ENCODE measurements around the gene CNR2. TPM values are rescaled to one million over a fixed set of nuclear protein-coding genes. Genes with fewer than 3 reads are reported as not detected.

The CNR2 gene
- total RNA-seq, 4 donors from 2014 or later, result 0.11 to 0.54 (median 0.31) TPM

DNA sequence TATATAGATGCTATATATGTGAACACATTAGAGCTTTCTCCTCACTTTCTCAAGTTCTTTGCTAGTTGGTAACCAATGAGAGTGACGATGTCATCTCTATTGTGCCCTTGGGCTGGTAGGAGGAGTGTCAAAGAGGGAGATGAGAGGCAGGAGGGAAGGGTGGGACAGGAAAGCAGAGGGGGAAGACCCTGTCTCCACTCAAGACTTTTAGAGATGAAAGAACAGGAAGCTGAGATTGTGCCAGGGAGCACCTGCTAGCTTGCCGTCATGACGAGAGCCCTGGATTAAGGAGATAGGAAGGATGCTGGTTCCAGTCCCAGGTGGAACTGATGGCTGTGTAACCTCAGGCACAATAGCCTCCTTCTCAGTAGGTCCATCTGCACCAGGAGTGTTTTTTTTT is 16.7 kb downstream of the CNR2 start:
- 49 to 50% methylated on average over 3 of the region's 3 CpGs for WGBS, 2 donors
- Histone ChIP-seq H3K4me1 (peaks cover 5 to 15% of the 10 kb centered on the region in 2 donors), H3K27ac (no peak overlapping the region)

DNA sequence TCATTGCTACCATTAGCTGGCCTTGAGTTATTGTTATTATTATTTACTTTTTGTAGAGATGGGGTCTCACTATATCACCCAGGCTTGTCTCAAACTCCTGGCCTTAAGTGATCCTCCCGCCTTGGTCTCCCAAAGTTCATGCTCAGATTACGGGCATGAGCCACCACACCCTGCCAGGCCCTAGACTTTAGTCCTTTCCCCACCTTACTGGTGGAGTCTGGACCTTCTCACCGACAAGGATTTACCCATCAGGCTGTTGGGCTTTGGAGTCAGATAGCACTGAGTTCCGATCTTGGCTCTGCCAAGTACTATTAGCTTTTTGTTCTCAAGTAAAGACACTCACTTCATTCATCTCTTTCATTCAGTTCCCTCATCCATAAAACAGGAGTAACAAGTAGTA is 17.2 kb downstream of the CNR2 start:
- 62 to 69% methylated on average over 4 of the region's 4 CpGs for WGBS, 2 donors
- no peak for DNase-seq
- intact Hi-C loops (cut with DNase I), result no loop called here

More for the DNA sequence above, 16.7 kb downstream of the CNR2 start:
- Histone ChIP-seq H3K9me3 (no peaks in the 10 kb centered on the region), H3K27me3 (no peaks in the 10 kb centered on the region), H3K36me3 (no peaks in the 10 kb centered on the region), H3K4me3 (replicated peaks in 1 of 3) (no peak overlapping the region)
- TF ChIP-seq POLR2A (IDR thresholded peaks at IDR 0.05), result no peak
- TF ChIP-seq, protein P1, sequence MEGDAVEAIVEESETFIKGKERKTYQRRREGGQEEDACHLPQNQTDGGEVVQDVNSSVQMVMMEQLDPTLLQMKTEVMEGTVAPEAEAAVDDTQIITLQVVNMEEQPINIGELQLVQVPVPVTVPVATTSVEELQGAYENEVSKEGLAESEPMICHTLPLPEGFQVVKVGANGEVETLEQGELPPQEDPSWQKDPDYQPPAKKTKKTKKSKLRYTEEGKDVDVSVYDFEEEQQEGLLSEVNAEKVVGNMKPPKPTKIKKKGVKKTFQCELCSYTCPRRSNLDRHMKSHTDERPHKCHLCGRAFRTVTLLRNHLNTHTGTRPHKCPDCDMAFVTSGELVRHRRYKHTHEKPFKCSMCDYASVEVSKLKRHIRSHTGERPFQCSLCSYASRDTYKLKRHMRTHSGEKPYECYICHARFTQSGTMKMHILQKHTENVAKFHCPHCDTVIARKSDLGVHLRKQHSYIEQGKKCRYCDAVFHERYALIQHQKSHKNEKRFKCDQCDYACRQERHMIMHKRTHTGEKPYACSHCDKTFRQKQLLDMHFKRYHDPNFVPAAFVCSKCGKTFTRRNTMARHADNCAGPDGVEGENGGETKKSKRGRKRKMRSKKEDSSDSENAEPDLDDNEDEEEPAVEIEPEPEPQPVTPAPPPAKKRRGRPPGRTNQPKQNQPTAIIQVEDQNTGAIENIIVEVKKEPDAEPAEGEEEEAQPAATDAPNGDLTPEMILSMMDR (IDR thresholded peaks at IDR 0.05), result no peak
- DNase-seq, result no peak
- intact Hi-C loops (cut with DNase I), result no loop called here

DNA sequence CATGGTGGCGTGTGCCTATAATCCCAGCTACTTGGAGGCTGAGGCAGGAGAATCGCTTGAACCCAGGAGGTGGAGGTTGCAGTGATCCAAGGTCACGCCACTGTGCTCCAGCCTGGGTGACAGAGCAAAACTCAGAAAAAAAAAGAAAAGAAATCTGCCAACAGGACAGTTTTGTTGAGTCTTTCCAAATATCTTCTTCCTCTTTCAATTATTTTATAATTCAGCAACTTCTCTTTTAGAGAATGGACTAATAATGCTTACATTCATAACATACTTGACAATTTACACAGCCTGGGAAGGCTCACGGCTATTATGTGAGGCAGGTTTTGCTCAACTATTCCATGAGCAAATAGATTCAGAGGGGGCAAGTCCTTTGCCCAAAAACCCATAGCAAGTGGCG is 18.1 kb downstream of the CNR2 start:
- Histone ChIP-seq H3K4me3 (replicated peaks in 1 of 3) (no peak overlapping the region), H3K4me1 (peaks cover 4 to 5% of the 10 kb centered on the region in 2 donors), H3K9me3 (no peaks in the 10 kb centered on the region), H3K27me3 (no peaks in the 10 kb centered on the region), H3K27ac (no peak overlapping the region), H3K36me3 (no peaks in the 10 kb centered on the region)
- intact Hi-C loops (cut with DNase I), result no loop called here
- DNase-seq, result no peak
- 80 to 87% methylated on average over 5 of the region's 5 CpGs for WGBS, 2 donors
- TF ChIP-seq, protein P1 (IDR thresholded peaks at IDR 0.05), result no peak
- TF ChIP-seq POLR2A (IDR thresholded peaks at IDR 0.05), result no peak

More for the DNA sequence above, 17.2 kb downstream of the CNR2 start:
- TF ChIP-seq, protein P1 (IDR thresholded peaks at IDR 0.05), result no peak
- no peak for TF ChIP-seq POLR2A (IDR thresholded peaks at IDR 0.05)
- H3K36me3 ChIP-seq, result no peaks in the 10 kb centered on the region
- H3K4me1 ChIP-seq, result peaks cover 5 to 11% of the 10 kb centered on the region in 2 donors
- no peak overlapping the region for H3K4me3 ChIP-seq (replicated peaks in 1 of 3)
- H3K9me3 ChIP-seq, result no peaks in the 10 kb centered on the region
- H3K27me3 ChIP-seq, result no peaks in the 10 kb centered on the region
- no peak overlapping the region for H3K27ac ChIP-seq

DNA sequence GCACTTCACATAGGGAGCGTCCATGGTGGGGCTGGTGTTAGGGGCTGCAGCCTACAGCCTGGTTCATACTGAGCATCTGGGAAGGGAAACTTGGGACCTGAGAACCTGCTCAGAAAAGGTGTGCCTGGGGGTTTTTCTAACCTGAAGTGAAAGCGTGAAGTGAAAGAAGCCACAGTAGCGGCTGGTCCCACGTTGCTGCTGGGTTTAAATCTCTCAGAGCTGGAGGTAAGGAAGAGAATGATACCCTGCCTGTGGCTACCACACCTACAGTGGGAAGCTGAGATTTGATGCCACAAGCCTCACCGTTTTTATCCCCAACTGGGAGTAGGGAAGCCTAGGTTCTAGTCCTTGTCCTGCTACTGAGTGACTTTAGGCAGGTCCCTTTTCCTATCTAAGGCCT is 24.1 kb downstream of the CNR2 start:
- H3K27me3 ChIP-seq, result no peaks in the 10 kb centered on the region
- H3K9me3 ChIP-seq, result no peaks in the 10 kb centered on the region
- no peak for TF ChIP-seq POLR2A (IDR thresholded peaks at IDR 0.05)
- TF ChIP-seq, protein P1 (IDR thresholded peaks at IDR 0.05), result no peak
- intact Hi-C loops (cut with DNase I), result no loop called here
- H3K36me3 ChIP-seq, result no peaks in the 10 kb centered on the region
- H3K4me3 ChIP-seq (replicated peaks in 1 of 3), result no peak overlapping the region
- no peaks in the 10 kb centered on the region for H3K4me1 ChIP-seq
- WGBS, 2 donors, result 86 to 89% methylated on average over 5 of the region's 5 CpGs
- H3K27ac ChIP-seq, result no peak overlapping the region
- no peak for DNase-seq

DNA sequence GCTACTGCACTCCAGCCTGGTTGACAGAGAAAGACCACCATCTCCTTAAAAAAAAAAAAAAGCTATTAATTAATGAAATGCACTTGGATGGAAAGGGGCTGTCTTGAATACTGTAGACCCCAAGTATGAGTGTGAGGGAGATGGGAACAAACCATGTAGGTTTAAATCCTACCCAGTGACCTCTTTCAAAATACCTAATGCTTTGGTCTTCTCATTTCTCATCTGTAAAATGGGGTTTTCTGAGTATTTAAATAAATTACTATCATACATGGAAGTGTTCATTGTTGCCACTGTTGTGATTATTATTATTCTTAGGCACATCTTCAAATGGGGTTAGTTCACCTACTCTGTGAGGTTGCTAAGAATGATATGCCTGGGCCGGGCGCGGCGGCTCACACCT is 27.9 kb downstream of the CNR2 start:
- 71 to 88% methylated on average over 4 of the region's 4 CpGs for WGBS, 2 donors
- no peak for DNase-seq
- Histone ChIP-seq H3K27ac (no peak overlapping the region), H3K9me3 (no peaks in the 10 kb centered on the region), H3K4me3 (replicated peaks in 1 of 3) (no peak overlapping the region), H3K4me1 (no peaks in the 10 kb centered on the region), H3K36me3 (no peaks in the 10 kb centered on the region), H3K27me3 (no peaks in the 10 kb centered on the region)
- TF ChIP-seq, protein P1 (IDR thresholded peaks at IDR 0.05), result no peak
- TF ChIP-seq POLR2A (IDR thresholded peaks at IDR 0.05), result no peak
- intact Hi-C loops (cut with DNase I), result no loop called here
